Loucy (cell line): Measurements from ENCODE around the gene SDK1.

ENCODE experiments used
- CTCF ChIP-seq: fragments of 200-600 bp; sonication (generic); conservative IDR thresholded peaks from 2 replicates; pipeline ENCODE4 v1.5.1; 2014; ENCODE audit warnings: mild to moderate bottlenecking, antibody characterized with exemption, low read length
- EZH2phosphoT487 ChIP-seq: fragments of 200-600 bp; IDR thresholded peaks from 2 replicates; pipeline ENCODE4 v1.6.1; 2018; ENCODE audit warnings: antibody characterized with exemption, mild to moderate bottlenecking, moderate library complexity, borderline replicate concordance

- TF ChIP-seq EZH2phosphoT487: no peak
- no peak for TF ChIP-seq CTCF
These were observed 20.2 kb downstream of the SDK1 start for GRCh38 chr7:3321206-3321605.
